SH-SY5Y (cell line): ENCODE results near the gene TGFA.

ENCODE experiments used
- GATA2 ChIP-seq: IDR thresholded peaks from 2 replicates; pipeline ENCODE4 v1.6.1; 2011; ENCODE audit warnings: mild to moderate bottlenecking, low read depth, low read length
- GATA3 ChIP-seq: IDR thresholded peaks from 2 replicates; pipeline ENCODE4 v1.6.1; 2011; ENCODE audit warnings: low read depth, mild to moderate bottlenecking, low read length, moderate library complexity

GRCh38 chr2:70490381-70490780 is 63.2 kb downstream of the TGFA start:
- TF ChIP-seq GATA3: no peak
- TF ChIP-seq GATA2: no peak
